Measurements from ENCODE around the gene CDC42EP4.

CDC42EP4 gene

GRCh38 chr17:73304971-73305812, 6.6 kb downstream of the CDC42EP4 start:
- peak; percentile 60 for ATAC-seq
- no peak for TF ChIP-seq GLIS3 (CRISPR knock-in tag; IDR thresholded peaks at IDR 0.05)
- TF ChIP-seq SNAI2 (CRISPR knock-in tag; IDR thresholded peaks at IDR 0.05), result peak; percentile 36; the same call in 1 of the 2 replicates
- TF ChIP-seq CSDC2 (CRISPR knock-in tag; IDR thresholded peaks at IDR 0.05), result no peak; the same call in 1 of the 2 replicates
- TF ChIP-seq TOX (CRISPR knock-in tag; IDR thresholded peaks at IDR 0.05; ENCODE audit: borderline replicate concordance), result no peak
- TF ChIP-seq RARB (CRISPR knock-in tag; IDR thresholded peaks at IDR 0.05), result no peak
- peak; percentile 80 for TF ChIP-seq ZFP3 (CRISPR knock-in tag; IDR thresholded peaks at IDR 0.05)
- no peak for TF ChIP-seq BACH2 (CRISPR knock-in tag; IDR thresholded peaks at IDR 0.05; ENCODE audit: borderline replicate concordance)
- TF ChIP-seq ZC3H10 (CRISPR knock-in tag; IDR thresholded peaks at IDR 0.05), result no peak
- TF ChIP-seq POU6F1 (CRISPR knock-in tag; IDR thresholded peaks at IDR 0.05; ENCODE audit: borderline replicate concordance, low read depth), result no peak
- TF ChIP-seq PATZ1 (CRISPR knock-in tag; IDR thresholded peaks at IDR 0.05; ENCODE audit: borderline replicate concordance), result peak; percentile 95

GRCh38 chr17:73304438-73304837, 7.4 kb downstream of the CDC42EP4 start:
- no peak; the same call in 2 of the 3 replicates for ATAC-seq
- no peak for TF ChIP-seq RARB (CRISPR knock-in tag; IDR thresholded peaks at IDR 0.05)
- TF ChIP-seq TSHZ2 (CRISPR knock-in tag; IDR thresholded peaks at IDR 0.05), result no peak
- TF ChIP-seq TCF4 (CRISPR knock-in tag; IDR thresholded peaks at IDR 0.05; ENCODE audit: borderline replicate concordance), result no peak
- TF ChIP-seq ZNF8 (CRISPR knock-in tag; IDR thresholded peaks at IDR 0.05), result no peak
- TF ChIP-seq POU6F1 (CRISPR knock-in tag; IDR thresholded peaks at IDR 0.05; ENCODE audit: borderline replicate concordance, low read depth), result no peak
- no peak for TF ChIP-seq ZFP3 (CRISPR knock-in tag; IDR thresholded peaks at IDR 0.05)
- no peak for TF ChIP-seq CSDC2 (CRISPR knock-in tag; IDR thresholded peaks at IDR 0.05)
- TF ChIP-seq CREB5 (CRISPR knock-in tag; IDR thresholded peaks at IDR 0.05; ENCODE audit: low read depth), result no peak
- no peak for TF ChIP-seq CSRNP3 (CRISPR knock-in tag; IDR thresholded peaks at IDR 0.05)
- no peak for TF ChIP-seq GLIS3 (CRISPR knock-in tag; IDR thresholded peaks at IDR 0.05)
- no peak for TF ChIP-seq BACH2 (CRISPR knock-in tag; IDR thresholded peaks at IDR 0.05; ENCODE audit: borderline replicate concordance)
- no peak for TF ChIP-seq TOX (CRISPR knock-in tag; IDR thresholded peaks at IDR 0.05; ENCODE audit: borderline replicate concordance)
- TF ChIP-seq ZFP30 (CRISPR knock-in tag; IDR thresholded peaks at IDR 0.05), result no peak
- TF ChIP-seq ZNF70 (CRISPR knock-in tag; IDR thresholded peaks at IDR 0.05), result no peak
- no peak for TF ChIP-seq ZC3H10 (CRISPR knock-in tag; IDR thresholded peaks at IDR 0.05)
- TF ChIP-seq PATZ1 (CRISPR knock-in tag; IDR thresholded peaks at IDR 0.05; ENCODE audit: borderline replicate concordance), result no peak
- TF ChIP-seq ESRRG (CRISPR knock-in tag; IDR thresholded peaks at IDR 0.05), result no peak
- TF ChIP-seq SNAI2 (CRISPR knock-in tag; IDR thresholded peaks at IDR 0.05), result no peak

All from SK-N-SH treated with all-trans-retinoic acid at 6 μM for 48 hours (cell line).